ENCODE measurements around the gene BCAT1. TPM values are rescaled to one million over a fixed set of nuclear protein-coding genes. Genes with fewer than 3 reads are reported as not detected.
"Not testable (repeated sequence)": the region's sequence is repeated elsewhere in the genome, so short reads cannot be mapped to it uniquely, and the experiment has no call there.

Gene BCAT1
- total and polyA plus RNA-seq, 2 of the 8 experiments (the other 6 are each of a cell fraction or from before 2014, with no cell fraction given) = 19.7 to 263 TPM

DNA sequence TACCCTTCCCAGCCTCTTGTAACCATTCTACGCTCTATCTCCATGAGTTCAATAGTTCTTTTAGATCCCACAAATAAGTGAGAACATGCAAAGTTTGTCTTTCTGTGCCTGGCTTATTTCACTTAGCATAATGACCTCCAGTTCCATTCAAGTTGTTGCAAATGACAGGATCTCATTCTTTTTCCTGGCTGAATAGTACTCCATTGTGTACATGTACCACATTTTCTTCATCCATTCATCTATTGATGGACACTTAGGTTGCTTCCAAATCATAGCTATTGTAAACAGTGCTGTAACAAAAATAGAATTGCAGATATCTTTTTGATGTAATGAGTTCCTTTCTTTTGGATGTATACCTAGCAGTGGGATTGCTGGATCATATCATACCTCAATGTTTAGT is 139.6 kb downstream of the BCAT1 start:
- not testable (repeated sequence) for H3K56ac ChIP-seq (replicated peaks; ENCODE audit: insufficient read length, low read depth, low read length); H3K4me1 ChIP-seq (replicated peaks in 1 of 4; ENCODE audit: control insufficient read depth in 3 of 4, insufficient read depth in 4 of 4, low read length in 3 of 4); H4K20me1 ChIP-seq (replicated peaks in 1 of 2; ENCODE audit: control insufficient read depth in 1 of 2, insufficient read depth in 2 of 2, low read length in 2 of 2); H3K79me1 ChIP-seq (ENCODE audit: low read depth, low read length); H2BK12ac ChIP-seq (ENCODE audit: low read depth, low read length); H3K18ac ChIP-seq (ENCODE audit: extremely low read depth, low read length); H3K4me3 ChIP-seq (ENCODE audit: extremely low read depth in 1 of 4, insufficient read depth in 2 of 4, low read depth in 3 of 4, low read length in 4 of 4); H3K4me2 ChIP-seq (ENCODE audit: insufficient read depth in 1 of 2, low read depth in 2 of 2, low read length in 2 of 2); H4K91ac ChIP-seq (replicated peaks; ENCODE audit: insufficient read length, low read length); H3K36me3 ChIP-seq (ENCODE audit: control insufficient read depth in 2 of 4, insufficient read depth in 4 of 4, low read length in 3 of 4); H3K4ac ChIP-seq (replicated peaks; ENCODE audit: insufficient read length, low read depth, low read length); H3K9ac ChIP-seq (replicated peaks in 1 of 4; ENCODE audit: extremely low read depth in 1 of 4, low read depth in 3 of 4, low read length in 3 of 4); H2AK5ac ChIP-seq (ENCODE audit: low read depth, low read length); H3K14ac ChIP-seq (ENCODE audit: insufficient read length); H3K79me2 ChIP-seq (ENCODE audit: control insufficient read depth in 1 of 2, insufficient read depth in 2 of 2, low read length in 2 of 2); H4K5ac ChIP-seq (ENCODE audit: insufficient read length, low read depth, low read length); H2BK120ac ChIP-seq (replicated peaks; ENCODE audit: low read depth, low read length); H2BK15ac ChIP-seq (ENCODE audit: low read length); H3K9me3 ChIP-seq (ENCODE audit: insufficient read depth in 2 of 2, low read depth in 1 of 2, low read length in 1 of 2); H2AFZ ChIP-seq (ENCODE audit: low read length); H3K27ac ChIP-seq (ENCODE audit: low read depth, low read length); H4K8ac ChIP-seq (ENCODE audit: extremely low read depth, insufficient read depth, low read length); H2BK20ac ChIP-seq (ENCODE audit: low read length); H3K23ac ChIP-seq (ENCODE audit: insufficient read length); DNase-seq (ENCODE audit: low read depth in 1 of 2, low spot score in 2 of 2); FAIRE-seq; H2BK5ac ChIP-seq (ENCODE audit: low read depth, low read length); H3K27me3 ChIP-seq (replicated peaks in 1 of 4; ENCODE audit: control insufficient read depth in 3 of 4, extremely low read depth in 1 of 4, insufficient read depth in 3 of 4, low read length in 3 of 4); H3K23me2 ChIP-seq (ENCODE audit: low read depth, low read length)
- ChIA-PET CTCF (ENCODE audit: partially characterized antibody) (interaction anchor here (0.7 kb wide), 1 partner anchor 1131 kb away, joined by 3 read pairs; no protein-coding TSS in a partner anchor), POLR2A (ENCODE audit: partially characterized antibody) (interaction anchor here (0.7 to 2.0 kb wide), 3 partner anchors 9 to 14 kb away, joined by 3 to 8 read pairs (median 3); no protein-coding TSS in a partner anchor)
- 89% methylated on average over 1 of the region's 1 CpG; no CpG with 5 or more reads in 1 of the 2 experiments for WGBS, 2 experiments (ENCODE audit: extremely low coverage in 1 of 2, insufficient coverage in 1 of 2, insufficient read length in 1 of 2, insufficient replicate concordance in 2 of 2, low coverage in 1 of 2, low lambda C conversion rate in 2 of 2, missing lambda C conversion rate in 1 of 2)
- 0 out of 2 replicates have a peak, but pooled peaks have one; percentile 43 for TF ChIP-seq KDM1A (IDR thresholded peaks at IDR 0.05; ENCODE audit: borderline replicate concordance, low read length)
- 0 out of 3 replicates have a peak, but pooled peaks of 1 of the 2 experiments have one; percentile 15 for TF ChIP-seq POLR2A (IDR thresholded peaks at IDR 0.05; ENCODE audit: control extremely low read depth in 1 of 2, low read depth in 2 of 2, low read length in 2 of 2)

All from H1 (cell line).